Astrocyte (in vitro differentiated cells and primary cell): ENCODE results near the gene EIF5A. TPM values are rescaled to one million over a fixed set of nuclear protein-coding genes. Genes with fewer than 3 reads are reported as not detected.

Experiments used
- DNase-seq: peaks from one replicate; pipeline ENCODE4 v3.0.0-alpha.2; 2010; ENCODE audit warnings: low read depth
- FAIRE-seq: peaks from 2 replicates; lab custom pipeline; 2011; peaks lifted over from hg19 to GRCh38; lab: Jason Lieb, UNC
- H2AFZ ChIP-seq: 2 replicates; pipeline ENCODE4 v1.6.0; 2012; ENCODE audit warnings: low read depth, low read length, inconsistent platforms
- H3K27ac ChIP-seq: 2 replicates; pipeline ENCODE4 v1.5.1; 2011; ENCODE audit warnings: low read depth, low read length, inconsistent platforms
- H3K27me3 ChIP-seq: 2 replicates; pipeline ENCODE4 v1.6.0; 2011; ENCODE audit warnings: low read length, inconsistent platforms; ENCODE audit not compliant: insufficient read depth
- H3K36me3 ChIP-seq: 2 replicates; pipeline ENCODE4 v1.5.1; 2011; ENCODE audit warnings: low read length, inconsistent platforms; ENCODE audit not compliant: insufficient read depth
- H3K4me1 ChIP-seq: 2 replicates; pipeline ENCODE4 v1.5.1; 2011; ENCODE audit warnings: low read length, inconsistent platforms; ENCODE audit not compliant: insufficient read depth
- H3K4me2 ChIP-seq: 2 replicates; pipeline ENCODE4 v1.6.0; 2012; ENCODE audit warnings: low read length, inconsistent platforms
- H3K4me3 ChIP-seq: 2 replicates; pipeline ENCODE4 v1.5.1; 2011; ENCODE audit warnings: low read depth, mild to moderate bottlenecking, low read length, inconsistent platforms; ENCODE audit not compliant: insufficient read depth
- H3K79me2 ChIP-seq: 2 replicates; pipeline ENCODE4 v1.6.0; 2012; ENCODE audit warnings: mild to moderate bottlenecking, low read length, inconsistent platforms; ENCODE audit not compliant: insufficient read depth
- H3K9ac ChIP-seq: 2 replicates; pipeline ENCODE4 v1.6.0; 2012; ENCODE audit warnings: mild to moderate bottlenecking, low read length, inconsistent platforms
- H3K9me3 ChIP-seq: 2 replicates; pipeline ENCODE4 v1.5.1; 2012; ENCODE audit warnings: low read depth, mild to moderate bottlenecking, low read length, inconsistent platforms; ENCODE audit not compliant: insufficient read depth
- H4K20me1 ChIP-seq: 2 replicates; pipeline ENCODE4 v1.6.0; 2012; ENCODE audit warnings: low read length, inconsistent platforms; ENCODE audit not compliant: insufficient read depth
- H3K27ac Mint-ChIP-seq: one replicate; pipeline ENCODE4 v1.8.0; 2021; ENCODE audit warnings: mild to moderate bottlenecking, mixed read lengths; ENCODE audit not compliant: unreplicated experiment
- H3K27me3 Mint-ChIP-seq: one replicate; pipeline ENCODE4 v1.8.0; 2021; ENCODE audit warnings: low read depth, mixed read lengths; ENCODE audit not compliant: unreplicated experiment
- H3K36me3 Mint-ChIP-seq: one replicate; pipeline ENCODE4 v1.8.0; 2021; ENCODE audit warnings: low read depth, mixed read lengths; ENCODE audit not compliant: unreplicated experiment
- H3K4me1 Mint-ChIP-seq: one replicate; pipeline ENCODE4 v1.8.0; 2021; ENCODE audit warnings: low read depth, mixed read lengths; ENCODE audit not compliant: unreplicated experiment
- H3K4me3 Mint-ChIP-seq: one replicate; pipeline ENCODE4 v1.8.0; 2021; ENCODE audit warnings: mild to moderate bottlenecking, moderate library complexity, mixed read lengths; ENCODE audit not compliant: unreplicated experiment
- H3K9me3 Mint-ChIP-seq: one replicate; pipeline ENCODE4 v1.8.0; 2021; ENCODE audit warnings: mild to moderate bottlenecking, mixed read lengths; ENCODE audit not compliant: unreplicated experiment
- CTCF ChIP-seq: IDR thresholded peaks from 2 replicates; pipeline ENCODE4 v1.5.1; 2011; ENCODE audit warnings: low read depth, mild to moderate bottlenecking, inconsistent platforms, low read length, moderate library complexity; ENCODE audit not compliant: insufficient read depth
- EZH2 ChIP-seq: IDR thresholded peaks from 2 replicates; pipeline ENCODE4 v1.6.1; 2012; ENCODE audit warnings: mild to moderate bottlenecking, low read length, inconsistent platforms; ENCODE audit not compliant: insufficient read depth
- total RNA-seq: library from RNA; stranded (reverse); gene quantifications from 2 replicates; pipeline ENCODE4 v1.2.1, GENCODE V29; 2021

EIF5A gene
- total RNA-seq, 1 donor from 2014 or later: 915 TPM

- FAIRE-seq: no peak
- Mint-ChIP-seq H3K4me3 (no peak overlapping the region), H3K4me1 (no peaks in the 10 kb centered on the region), H3K36me3 (peaks cover 15% of the 10 kb centered on the region), H3K27me3 (peaks cover 14% of the 10 kb centered on the region), H3K27ac (no peak overlapping the region), H3K9me3 (no peaks in the 10 kb centered on the region)
- no peaks in the 10 kb centered on the region for H3K9me3 ChIP-seq
- H3K4me1 ChIP-seq: peaks cover 12% of the 10 kb centered on the region
- peaks cover 5% of the 10 kb centered on the region for H3K36me3 ChIP-seq
- no peaks in the 10 kb centered on the region for H4K20me1 ChIP-seq
- no peak overlapping the region for H3K27ac ChIP-seq
- H3K4me2 ChIP-seq: no peak overlapping the region
- H2AFZ ChIP-seq: no peak overlapping the region
- peaks cover 14% of the 10 kb centered on the region for H3K27me3 ChIP-seq
- no peak overlapping the region for H3K9ac ChIP-seq
- no peak for DNase-seq
- no peak overlapping the region for H3K4me3 ChIP-seq
- TF ChIP-seq EZH2 (no peak), CTCF (no peak)
- no peaks in the 10 kb centered on the region for H3K79me2 ChIP-seq
These were observed 47.9 kb upstream of the EIF5A start for GRCh38 chr17:7259555-7259889.

- DNase-seq (no peak), FAIRE-seq (no peak)
- no peak overlapping the region for H3K27ac Mint-ChIP-seq
- H3K27me3 Mint-ChIP-seq: peaks cover 14% of the 10 kb centered on the region
- H3K36me3 Mint-ChIP-seq: peaks cover 13% of the 10 kb centered on the region
- Histone ChIP-seq H3K4me3 (no peak overlapping the region), H3K9ac (no peak overlapping the region), H3K79me2 (no peaks in the 10 kb centered on the region), H3K27ac (no peak overlapping the region), H3K27me3 (peaks cover 14% of the 10 kb centered on the region), H3K36me3 (no peaks in the 10 kb centered on the region), H3K9me3 (no peaks in the 10 kb centered on the region), H3K4me2 (no peak overlapping the region), H2AFZ (no peak overlapping the region), H4K20me1 (no peaks in the 10 kb centered on the region), H3K4me1 (peaks cover 12% of the 10 kb centered on the region)
- no peaks in the 10 kb centered on the region for H3K9me3 Mint-ChIP-seq
- TF ChIP-seq CTCF (no peak), EZH2 (no peak)
- peak overlapping the region; percentile 45 for H3K4me3 Mint-ChIP-seq
- H3K4me1 Mint-ChIP-seq: no peaks in the 10 kb centered on the region
These were observed 47.3 kb upstream of the EIF5A start for GRCh38 chr17:7260151-7260550.

- peak overlapping the region; percentile 41 for H2AFZ ChIP-seq
- H4K20me1 ChIP-seq: no peaks in the 10 kb centered on the region
- H3K4me1 ChIP-seq: peaks cover 12% of the 10 kb centered on the region
- peaks cover 13% of the 10 kb centered on the region for H3K36me3 Mint-ChIP-seq
- no peaks in the 10 kb centered on the region for H3K9me3 ChIP-seq
- TF ChIP-seq CTCF (no peak), EZH2 (no peak)
- FAIRE-seq (no peak), DNase-seq (no peak)
- H3K27ac ChIP-seq: no peak overlapping the region
- H3K9me3 Mint-ChIP-seq: no peaks in the 10 kb centered on the region
- H3K79me2 ChIP-seq: no peaks in the 10 kb centered on the region
- peaks cover 14% of the 10 kb centered on the region for H3K27me3 Mint-ChIP-seq
- H3K9ac ChIP-seq: peak overlapping the region; percentile 23
- H3K27me3 ChIP-seq: peaks cover 14% of the 10 kb centered on the region
- no peak overlapping the region for H3K4me3 Mint-ChIP-seq
- peak overlapping the region; percentile 28 for H3K4me3 ChIP-seq
- H3K27ac Mint-ChIP-seq: no peak overlapping the region
- H3K36me3 ChIP-seq: no peaks in the 10 kb centered on the region
- H3K4me1 Mint-ChIP-seq: no peaks in the 10 kb centered on the region
- peak overlapping the region; percentile 80 for H3K4me2 ChIP-seq
These were observed 46.6 kb upstream of the EIF5A start for GRCh38 chr17:7260651-7261378.
